Right atrium auricular region (tissue), 2 donors: Measurements from ENCODE around the gene PTPRD. TPM values are rescaled to one million over a fixed set of nuclear protein-coding genes. Genes with fewer than 3 reads are reported as not detected.

ENCODE experiments used
- DNase-seq: peaks from one replicate; pipeline ENCODE4 v3.0.0-alpha.2; 2019; ENCODE audit warnings: low spot score
- H3K27ac ChIP-seq, 2 donors: fragments of 200-600 bp; sonication (generic); 1 replicate in 1 of 2; 2 replicates in 1 of 2; pipeline ENCODE4 v1.5.1; 2016 to 2019
- H3K27me3 ChIP-seq, 2 donors: fragments of 200-600 bp; sonication (generic); one replicate each; pipeline versions ENCODE4 v1.5.1 to v1.6.0; 2017 to 2019
- H3K36me3 ChIP-seq: fragments of 200-600 bp; sonication (generic); one replicate; pipeline ENCODE4 v1.5.1; 2016
- H3K4me1 ChIP-seq, 2 donors: fragments of 200-600 bp; sonication (generic); one replicate each; pipeline versions ENCODE4 v1.5.1 to v1.6.0; 2017 to 2019
- H3K4me3 ChIP-seq, 2 donors: fragments of 200-600 bp; sonication (generic); 1 replicate in 1 of 2; 2 replicates in 1 of 2; pipeline ENCODE4 v1.5.1; 2017 to 2019; ENCODE audit warnings: mild to moderate bottlenecking in 1 of 2, moderate library complexity in 1 of 2
- H3K9me3 ChIP-seq, 2 donors: fragments of 200-600 bp; sonication (generic); one replicate each; pipeline ENCODE4 v1.5.1; 2019
- total RNA-seq, 2 donors: library from RNA; depleted of rRNA; stranded (reverse); fragments of >200 nt; gene quantifications; one replicate each; pipeline ENCODE4 v1.1.0, GENCODE V29; 2016
- TF ChIP-seq, protein P1 (sequence below), 2 donors: fragments of 200-600 bp; sonication (generic); IDR thresholded peaks; one replicate each; pipeline ENCODE4 v1.5.1; 2019; ENCODE audit warnings: antibody characterized with exemption in 2 of 2

PTPRD gene
- total RNA-seq, 2 donors from 2014 or later: 5.5 to 6.6 TPM

DNA sequence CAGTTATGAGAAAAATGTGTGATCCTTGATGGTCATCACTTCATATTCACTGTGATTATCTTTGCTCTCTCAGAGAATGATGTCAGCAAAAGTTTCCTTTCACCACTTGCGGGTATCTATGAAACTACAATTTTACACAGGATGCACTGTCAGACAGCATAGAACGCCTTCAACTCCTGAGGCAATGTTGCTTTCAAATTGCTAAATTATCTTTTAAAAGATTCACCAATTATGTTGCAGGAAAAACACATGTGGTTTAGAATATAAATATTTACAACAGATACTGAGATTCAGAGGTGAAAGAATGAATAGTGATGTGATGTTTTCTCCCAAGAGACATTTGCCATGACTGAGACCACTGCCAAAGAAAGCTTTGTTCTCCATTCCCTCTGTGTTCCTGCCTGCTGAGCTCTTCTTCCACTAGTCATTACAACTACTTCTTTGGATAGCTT lies 1933.4 kb downstream of the PTPRD start:
- TF ChIP-seq, protein P1, sequence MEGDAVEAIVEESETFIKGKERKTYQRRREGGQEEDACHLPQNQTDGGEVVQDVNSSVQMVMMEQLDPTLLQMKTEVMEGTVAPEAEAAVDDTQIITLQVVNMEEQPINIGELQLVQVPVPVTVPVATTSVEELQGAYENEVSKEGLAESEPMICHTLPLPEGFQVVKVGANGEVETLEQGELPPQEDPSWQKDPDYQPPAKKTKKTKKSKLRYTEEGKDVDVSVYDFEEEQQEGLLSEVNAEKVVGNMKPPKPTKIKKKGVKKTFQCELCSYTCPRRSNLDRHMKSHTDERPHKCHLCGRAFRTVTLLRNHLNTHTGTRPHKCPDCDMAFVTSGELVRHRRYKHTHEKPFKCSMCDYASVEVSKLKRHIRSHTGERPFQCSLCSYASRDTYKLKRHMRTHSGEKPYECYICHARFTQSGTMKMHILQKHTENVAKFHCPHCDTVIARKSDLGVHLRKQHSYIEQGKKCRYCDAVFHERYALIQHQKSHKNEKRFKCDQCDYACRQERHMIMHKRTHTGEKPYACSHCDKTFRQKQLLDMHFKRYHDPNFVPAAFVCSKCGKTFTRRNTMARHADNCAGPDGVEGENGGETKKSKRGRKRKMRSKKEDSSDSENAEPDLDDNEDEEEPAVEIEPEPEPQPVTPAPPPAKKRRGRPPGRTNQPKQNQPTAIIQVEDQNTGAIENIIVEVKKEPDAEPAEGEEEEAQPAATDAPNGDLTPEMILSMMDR (IDR thresholded peaks at IDR 0.05): no peak
- H3K4me1 ChIP-seq: peaks cover 0 to 17% of the 10 kb centered on the region in 2 donors
- no peaks in the 10 kb centered on the region for H3K36me3 ChIP-seq
- no peak overlapping the region for H3K27ac ChIP-seq
- no peaks in the 10 kb centered on the region for H3K27me3 ChIP-seq
- no peak overlapping the region for H3K4me3 ChIP-seq
- no peak for DNase-seq
- no peaks in the 10 kb centered on the region for H3K9me3 ChIP-seq

DNA sequence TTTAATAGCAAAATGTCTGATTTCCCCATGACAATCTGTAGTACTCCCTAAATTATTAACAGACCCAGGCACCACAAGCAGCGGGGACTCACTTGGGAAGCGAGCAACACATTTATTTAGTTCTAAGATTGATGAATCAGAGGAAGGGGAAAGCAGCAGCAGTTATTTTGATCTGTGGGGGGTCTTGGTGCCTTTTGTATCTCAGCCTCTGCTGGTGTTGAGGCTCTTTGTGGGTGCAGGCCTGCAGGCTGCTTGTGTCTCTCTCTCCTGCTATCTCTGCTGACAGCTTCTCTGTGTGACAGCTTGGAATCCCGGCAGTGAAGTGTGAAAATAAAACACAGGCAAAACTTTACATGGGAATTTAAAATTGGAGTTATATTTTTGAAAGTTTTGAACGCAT lies 1935.1 kb downstream of the PTPRD start:
- no peak for DNase-seq
- H3K27ac ChIP-seq: peak overlapping the region in 1 of 2 donors; percentile 9
- H3K27me3 ChIP-seq: no peaks in the 10 kb centered on the region
- TF ChIP-seq, protein P1 (IDR thresholded peaks at IDR 0.05): no peak
- H3K9me3 ChIP-seq: no peaks in the 10 kb centered on the region
- peaks cover 0 to 17% of the 10 kb centered on the region in 2 donors for H3K4me1 ChIP-seq
- no peak overlapping the region for H3K4me3 ChIP-seq
- H3K36me3 ChIP-seq: no peaks in the 10 kb centered on the region

DNA sequence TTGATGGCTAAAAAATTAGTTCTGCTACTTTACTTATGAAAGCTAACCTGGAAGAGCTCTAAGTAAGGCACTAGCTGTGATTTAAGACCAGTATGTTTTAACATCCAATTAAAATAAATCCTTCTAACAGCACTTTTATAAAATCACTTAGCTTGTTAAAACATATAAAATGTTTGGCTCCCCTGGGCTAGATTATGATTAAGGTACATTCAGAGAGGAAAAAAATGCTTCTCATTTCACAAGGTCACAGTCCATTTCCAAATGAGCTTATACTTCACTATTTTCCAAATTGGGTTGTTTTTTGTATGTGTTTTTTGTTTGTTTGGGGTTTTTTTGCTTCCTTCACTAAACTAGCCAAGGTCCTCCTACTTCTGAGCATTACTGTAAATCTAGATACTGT lies 1938.3 kb downstream of the PTPRD start:
- H3K9me3 ChIP-seq: no peaks in the 10 kb centered on the region
- no peak overlapping the region for H3K27ac ChIP-seq
- H3K4me1 ChIP-seq: peaks cover 0 to 17% of the 10 kb centered on the region in 2 donors
- DNase-seq: no peak
- TF ChIP-seq, protein P1 (IDR thresholded peaks at IDR 0.05): no peak
- no peak overlapping the region for H3K4me3 ChIP-seq
- H3K27me3 ChIP-seq: no peaks in the 10 kb centered on the region
- no peaks in the 10 kb centered on the region for H3K36me3 ChIP-seq

DNA sequence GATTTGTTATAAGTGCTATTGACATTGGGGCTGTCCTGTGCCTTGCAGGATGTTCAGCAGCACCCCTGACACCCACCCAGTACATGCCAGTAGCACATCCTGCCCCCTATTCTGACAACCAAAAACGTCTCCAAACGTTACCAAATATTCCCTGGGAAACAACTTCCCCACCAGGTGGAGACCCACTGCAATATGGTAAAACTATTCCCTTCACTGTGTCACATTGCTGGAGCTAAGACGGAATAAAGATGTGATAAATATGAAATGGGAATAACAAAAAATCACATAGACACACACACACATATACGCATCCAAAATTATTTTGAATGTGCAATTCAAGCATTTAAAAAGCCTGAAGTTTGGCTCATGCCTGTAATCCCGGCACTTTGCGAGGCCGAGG lies 1939.0 kb downstream of the PTPRD start:
- no peak overlapping the region for H3K27ac ChIP-seq
- no peaks in the 10 kb centered on the region for H3K9me3 ChIP-seq

DNA sequence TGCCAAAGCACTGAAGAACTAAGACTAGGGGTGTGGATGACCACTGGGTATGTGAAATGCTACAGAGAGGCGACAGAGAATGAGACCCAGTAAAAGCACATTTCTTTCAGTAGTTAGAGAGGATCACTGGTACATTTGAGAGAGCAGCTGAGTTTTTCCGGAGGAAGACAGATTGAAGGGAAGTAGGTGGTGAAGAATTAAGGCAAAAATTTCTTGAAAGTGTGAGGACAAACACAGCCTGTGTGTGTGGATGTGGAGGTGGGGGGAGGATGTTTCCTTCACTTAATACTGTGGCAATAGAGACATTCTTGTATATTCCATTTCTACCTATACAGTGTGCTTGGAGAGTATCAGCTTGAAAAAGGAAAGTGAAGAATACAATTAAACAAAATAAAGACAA lies 1942.1 kb downstream of the PTPRD start:
- no peaks in the 10 kb centered on the region for H3K27me3 ChIP-seq
- TF ChIP-seq, protein P1 (IDR thresholded peaks at IDR 0.05): no peak
- no peaks in the 10 kb centered on the region for H3K9me3 ChIP-seq
- no peaks in the 10 kb centered on the region for H3K4me1 ChIP-seq
- no peak for DNase-seq
- no peaks in the 10 kb centered on the region for H3K36me3 ChIP-seq
- no peak overlapping the region for H3K27ac ChIP-seq
- no peak overlapping the region for H3K4me3 ChIP-seq

More for the DNA sequence above, 1939.0 kb downstream of the PTPRD start:
- TF ChIP-seq, protein P1 (IDR thresholded peaks at IDR 0.05): no peak
- Histone ChIP-seq H3K4me3 (no peak overlapping the region), H3K27me3 (no peaks in the 10 kb centered on the region), H3K4me1 (peaks cover 0 to 14% of the 10 kb centered on the region in 2 donors), H3K36me3 (no peaks in the 10 kb centered on the region)
- no peak for DNase-seq

DNA sequence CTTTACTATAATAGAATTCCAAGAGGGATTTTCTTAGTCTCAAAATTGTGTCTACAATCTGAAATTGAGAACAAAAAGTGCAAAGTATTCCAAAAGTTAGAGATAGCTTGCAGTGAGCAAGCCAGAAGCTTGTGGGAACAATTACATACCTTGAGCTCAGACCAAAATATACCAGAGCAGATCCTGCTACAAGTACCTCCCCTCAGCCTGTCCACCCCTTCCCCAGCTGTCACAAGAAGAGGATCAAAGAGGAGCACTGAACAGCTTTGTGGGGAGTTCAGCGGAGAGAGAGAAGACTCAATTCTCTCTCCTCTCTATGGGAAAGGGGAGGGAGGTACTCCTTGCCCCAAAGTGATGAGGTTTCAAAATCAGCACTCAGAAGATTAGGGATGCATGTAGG lies 1944.1 kb downstream of the PTPRD start:
- Histone ChIP-seq H3K27me3 (no peaks in the 10 kb centered on the region), H3K4me3 (no peak overlapping the region), H3K4me1 (no peaks in the 10 kb centered on the region), H3K36me3 (no peaks in the 10 kb centered on the region), H3K9me3 (no peaks in the 10 kb centered on the region), H3K27ac (no peak overlapping the region)
- TF ChIP-seq, protein P1 (IDR thresholded peaks at IDR 0.05): no peak
- DNase-seq: no peak
